Bone marrow (tissue), 2 donors: ENCODE results near the gene MYT1.

Experiments used
- DNase-seq, 2 donors: peaks; one replicate each; lab custom pipeline; 2025; lab: John Stamatoyannopoulos, UW

Gene MYT1

GRCh38 chr20:64216910-64217309 is 52.7 kb downstream of the MYT1 start:
- no peak for DNase-seq

GRCh38 chr20:64217539-64218221 is 53.4 kb downstream of the MYT1 start:
- no peak for DNase-seq

GRCh38 chr20:64219202-64219601 is 55.0 kb downstream of the MYT1 start:
- DNase-seq, result no peak

GRCh38 chr20:64219730-64220129 is 55.5 kb downstream of the MYT1 start:
- no peak for DNase-seq

- no peak for DNase-seq
Observed at GRCh38 chr20:64220420-64220819, 56.2 kb downstream of the MYT1 start.

GRCh38 chr20:64220891-64221527 is 56.8 kb downstream of the MYT1 start:
- no peak for DNase-seq

- DNase-seq, result no peak
Observed at GRCh38 chr20:64222291-64222735, 58.1 kb downstream of the MYT1 start.

GRCh38 chr20:64222851-64223525 is 58.7 kb downstream of the MYT1 start:
- DNase-seq, result no peak

GRCh38 chr20:64223526-64224067 is 59.3 kb downstream of the MYT1 start:
- DNase-seq, result no peak

- DNase-seq, result no peak
Observed at GRCh38 chr20:64224351-64225170, 60.3 kb downstream of the MYT1 start.

- DNase-seq, result no peak
Observed at GRCh38 chr20:64225171-64225595, 60.9 kb downstream of the MYT1 start.

GRCh38 chr20:64225828-64226598 is 61.8 kb downstream of the MYT1 start:
- DNase-seq, result no peak

- DNase-seq, result no peak
Observed at GRCh38 chr20:64226686-64227580, 62.7 kb downstream of the MYT1 start.

- no peak for DNase-seq
Observed at GRCh38 chr20:64228086-64228653, 63.9 kb downstream of the MYT1 start.

GRCh38 chr20:64228751-64229506 is 64.7 kb downstream of the MYT1 start:
- DNase-seq, result no peak

- DNase-seq, result no peak
Observed at GRCh38 chr20:64229507-64230061, 65.3 kb downstream of the MYT1 start.

GRCh38 chr20:64230461-64231145 is 66.4 kb downstream of the MYT1 start:
- DNase-seq, result no peak
